Left renal pelvis (tissue), 4 donors: ENCODE measurements around the gene SFMBT1. TPM values are rescaled to one million over a fixed set of nuclear protein-coding genes. Genes with fewer than 3 reads are reported as not detected.

Experiments used
- DNase-seq, 4 donors: peaks; one replicate each; pipeline ENCODE4 v3.0.0-alpha.2; 2013; ENCODE audit warnings: low read depth in 4 of 4, low spot score in 3 of 4
- polyA plus RNA-seq, 4 donors: library from polyadenylated mRNA; unstranded; fragments of 120-200 nt; gene quantifications; one replicate each; pipeline ENCODE4 v1.2.1, GENCODE V29; 2013; ENCODE audit not compliant: insufficient read length in 4 of 4

The SFMBT1 gene
- polyA plus RNA-seq, 4 donors: 7.7 to 10.9 (median 10.0) TPM

GRCh38 chr3:52930748-52931147 is 115.1 kb downstream of the SFMBT1 start:
- DNase-seq: no peak

GRCh38 chr3:52926554-52926953 is 119.3 kb downstream of the SFMBT1 start:
- DNase-seq: no peak

- no peak for DNase-seq
Measured at GRCh38 chr3:52925405-52926313, 120.2 kb downstream of the SFMBT1 start.

- no peak for DNase-seq
Measured at GRCh38 chr3:52923963-52924362, 121.9 kb downstream of the SFMBT1 start.

- DNase-seq: no peak
Measured at GRCh38 chr3:52920841-52921240, 125.0 kb downstream of the SFMBT1 start.

- no peak for DNase-seq
Measured at GRCh38 chr3:52917044-52917443, 128.8 kb downstream of the SFMBT1 start.

- no peak for DNase-seq
Measured at GRCh38 chr3:52915294-52915693, 130.6 kb downstream of the SFMBT1 start.

GRCh38 chr3:52912885-52913731 is 132.8 kb downstream of the SFMBT1 start:
- no peak for DNase-seq

- DNase-seq: no peak
Measured at GRCh38 chr3:52910823-52911222, 135.1 kb downstream of the SFMBT1 start.

- DNase-seq: no peak
Measured at GRCh38 chr3:52907497-52907896, 138.4 kb downstream of the SFMBT1 start.

- DNase-seq: no peak
Measured at GRCh38 chr3:52904552-52904951, 141.3 kb downstream of the SFMBT1 start.

GRCh38 chr3:52904000-52904399 is 141.9 kb downstream of the SFMBT1 start:
- no peak for DNase-seq

- peak in 3 of 4 donors; percentile 40 to 66 (median 45) for DNase-seq
Measured at GRCh38 chr3:52897130-52898122, 148.4 kb downstream of the SFMBT1 start, which contains the start of gene STIMATE. Gene STIMATE (minus strand): TSS chr3:52897548. CDS start chr3:52897450, 98 bp downstream.

GRCh38 chr3:52896613-52897012 is 149.3 kb downstream of the SFMBT1 start:
- no peak for DNase-seq

GRCh38 chr3:52896151-52896550 is 149.7 kb downstream of the SFMBT1 start:
- no peak for DNase-seq

GRCh38 chr3:52895418-52895817 is 150.5 kb downstream of the SFMBT1 start:
- no peak for DNase-seq

GRCh38 chr3:52894756-52895155 is 151.1 kb downstream of the SFMBT1 start:
- DNase-seq: no peak

- no peak for DNase-seq
Measured at GRCh38 chr3:52893723-52894122, 152.2 kb downstream of the SFMBT1 start.

- no peak for DNase-seq
Measured at GRCh38 chr3:52892625-52893311, 153.1 kb downstream of the SFMBT1 start.

- DNase-seq: no peak
Measured at GRCh38 chr3:52892290-52892624, 153.6 kb downstream of the SFMBT1 start.
